ENCODE results near the gene PPARD. TPM values are rescaled to one million over a fixed set of nuclear protein-coding genes. Genes with fewer than 3 reads are reported as not detected.

Gene PPARD
- total RNA-seq, 4 donors from 2014 or later, result 1.5 to 26.6 (median 7.8) TPM

DNA sequence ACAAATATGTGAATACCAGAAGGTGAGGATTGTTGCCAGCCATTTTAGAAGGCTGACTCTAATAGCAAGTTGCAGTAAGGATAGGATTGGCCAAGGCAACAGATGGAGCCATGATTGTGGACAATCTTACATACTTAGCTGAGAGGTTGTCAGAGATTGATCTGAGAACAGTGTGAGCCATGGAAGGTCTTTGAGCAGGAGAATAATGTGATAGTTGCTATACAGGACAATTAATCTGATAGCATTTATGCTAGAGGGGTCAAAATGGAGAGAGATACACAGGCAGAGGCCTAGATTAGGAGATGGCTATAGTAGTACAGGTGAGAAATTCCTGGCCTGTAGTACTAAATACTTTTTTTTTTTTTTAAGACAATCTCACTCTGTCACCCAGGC, 23.8 kb downstream of the PPARD start:
- TF ChIP-seq, protein P1, sequence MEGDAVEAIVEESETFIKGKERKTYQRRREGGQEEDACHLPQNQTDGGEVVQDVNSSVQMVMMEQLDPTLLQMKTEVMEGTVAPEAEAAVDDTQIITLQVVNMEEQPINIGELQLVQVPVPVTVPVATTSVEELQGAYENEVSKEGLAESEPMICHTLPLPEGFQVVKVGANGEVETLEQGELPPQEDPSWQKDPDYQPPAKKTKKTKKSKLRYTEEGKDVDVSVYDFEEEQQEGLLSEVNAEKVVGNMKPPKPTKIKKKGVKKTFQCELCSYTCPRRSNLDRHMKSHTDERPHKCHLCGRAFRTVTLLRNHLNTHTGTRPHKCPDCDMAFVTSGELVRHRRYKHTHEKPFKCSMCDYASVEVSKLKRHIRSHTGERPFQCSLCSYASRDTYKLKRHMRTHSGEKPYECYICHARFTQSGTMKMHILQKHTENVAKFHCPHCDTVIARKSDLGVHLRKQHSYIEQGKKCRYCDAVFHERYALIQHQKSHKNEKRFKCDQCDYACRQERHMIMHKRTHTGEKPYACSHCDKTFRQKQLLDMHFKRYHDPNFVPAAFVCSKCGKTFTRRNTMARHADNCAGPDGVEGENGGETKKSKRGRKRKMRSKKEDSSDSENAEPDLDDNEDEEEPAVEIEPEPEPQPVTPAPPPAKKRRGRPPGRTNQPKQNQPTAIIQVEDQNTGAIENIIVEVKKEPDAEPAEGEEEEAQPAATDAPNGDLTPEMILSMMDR (IDR thresholded peaks at IDR 0.05), result no peak
- no peak for TF ChIP-seq POLR2A (IDR thresholded peaks at IDR 0.05)
- DNase-seq, result no peak
- Histone ChIP-seq H3K27me3 (no peaks in the 10 kb centered on the region), H3K9me3 (no peaks in the 10 kb centered on the region), H3K4me1 (no peaks in the 10 kb centered on the region), H3K36me3 (no peaks in the 10 kb centered on the region), H3K27ac (no peak overlapping the region), H3K4me3 (no peak overlapping the region)
- intact Hi-C loops (cut with DNase I; ENCODE audit: low total_unique reads), result no loop called here

DNA sequence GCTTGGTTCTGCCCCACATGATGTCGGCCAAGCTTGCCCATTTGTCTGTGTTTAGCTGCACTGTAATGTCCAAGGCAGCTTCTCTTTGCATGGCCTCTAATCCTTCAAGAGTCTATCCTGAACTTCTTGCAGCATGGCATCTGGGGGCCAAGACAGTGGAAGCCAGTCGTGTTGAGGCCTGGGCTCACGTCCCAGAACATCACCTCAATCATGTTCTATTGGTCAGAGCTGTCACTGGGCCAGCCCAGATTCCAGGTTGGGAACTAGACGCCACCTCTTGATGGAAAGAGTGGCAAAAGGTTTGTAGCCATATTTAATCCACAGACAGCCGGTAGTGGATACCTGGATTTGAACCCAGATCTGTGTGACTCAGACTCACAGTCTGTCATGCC, 25.3 kb downstream of the PPARD start:
- Histone ChIP-seq H3K9me3 (no peaks in the 10 kb centered on the region), H3K27ac (no peak overlapping the region), H3K4me1 (no peaks in the 10 kb centered on the region), H3K36me3 (no peaks in the 10 kb centered on the region), H3K27me3 (no peaks in the 10 kb centered on the region), H3K4me3 (no peak overlapping the region)
- intact Hi-C loops (cut with DNase I; ENCODE audit: low total_unique reads), result no loop called here
- DNase-seq, result no peak
- TF ChIP-seq, protein P1 (IDR thresholded peaks at IDR 0.05), result no peak
- no peak for TF ChIP-seq POLR2A (IDR thresholded peaks at IDR 0.05)

DNA sequence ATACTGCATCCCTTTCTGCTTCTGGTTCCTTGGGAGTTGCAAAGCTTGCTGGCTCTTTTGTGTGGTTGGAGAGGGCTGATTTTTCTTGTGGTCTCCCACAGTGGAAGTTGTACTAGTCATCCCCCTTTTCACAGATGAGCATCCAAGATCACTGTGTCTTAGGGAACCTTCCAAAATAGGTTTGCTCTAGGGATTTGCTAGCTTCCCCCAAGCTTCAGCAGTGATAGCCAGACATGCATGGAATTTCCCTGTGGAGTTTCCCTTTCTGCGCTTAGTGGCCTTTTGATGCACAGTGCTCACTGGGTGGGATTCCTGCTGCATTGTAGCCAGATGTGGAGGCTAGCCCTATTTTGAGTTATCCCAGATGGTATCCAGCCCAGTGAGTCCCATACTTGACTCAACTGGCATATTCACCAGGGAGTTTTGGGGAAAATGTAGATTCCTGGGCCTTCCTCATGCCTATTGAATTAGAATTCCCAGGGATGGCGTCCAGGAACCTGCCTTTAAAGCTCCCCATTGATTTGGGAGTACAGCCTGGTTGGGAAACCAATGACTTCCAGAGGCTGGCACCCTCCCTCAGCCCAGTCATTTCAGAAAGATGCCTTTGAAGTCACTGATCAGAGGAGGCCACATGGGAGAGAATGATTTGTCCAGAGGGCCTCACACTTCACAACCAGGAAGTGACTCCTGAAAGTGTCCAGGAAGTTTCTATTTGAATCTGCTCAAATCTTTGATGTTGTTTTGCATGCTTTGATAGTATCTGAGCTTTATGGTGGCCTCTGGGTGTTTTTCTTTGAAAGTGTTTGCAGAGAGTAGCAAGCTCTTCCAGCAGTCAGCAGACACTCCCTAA, 25.9 kb downstream of the PPARD start:
- no peak for DNase-seq
- H3K36me3 ChIP-seq, result no peaks in the 10 kb centered on the region
- no peaks in the 10 kb centered on the region for H3K27me3 ChIP-seq
- H3K4me1 ChIP-seq, result no peaks in the 10 kb centered on the region
- TF ChIP-seq POLR2A (IDR thresholded peaks at IDR 0.05), result no peak
- TF ChIP-seq, protein P1 (IDR thresholded peaks at IDR 0.05), result no peak
- H3K9me3 ChIP-seq, result no peaks in the 10 kb centered on the region
- no peak overlapping the region for H3K27ac ChIP-seq
- intact Hi-C loops (cut with DNase I; ENCODE audit: low total_unique reads), result no loop called here
- no peak overlapping the region for H3K4me3 ChIP-seq

DNA sequence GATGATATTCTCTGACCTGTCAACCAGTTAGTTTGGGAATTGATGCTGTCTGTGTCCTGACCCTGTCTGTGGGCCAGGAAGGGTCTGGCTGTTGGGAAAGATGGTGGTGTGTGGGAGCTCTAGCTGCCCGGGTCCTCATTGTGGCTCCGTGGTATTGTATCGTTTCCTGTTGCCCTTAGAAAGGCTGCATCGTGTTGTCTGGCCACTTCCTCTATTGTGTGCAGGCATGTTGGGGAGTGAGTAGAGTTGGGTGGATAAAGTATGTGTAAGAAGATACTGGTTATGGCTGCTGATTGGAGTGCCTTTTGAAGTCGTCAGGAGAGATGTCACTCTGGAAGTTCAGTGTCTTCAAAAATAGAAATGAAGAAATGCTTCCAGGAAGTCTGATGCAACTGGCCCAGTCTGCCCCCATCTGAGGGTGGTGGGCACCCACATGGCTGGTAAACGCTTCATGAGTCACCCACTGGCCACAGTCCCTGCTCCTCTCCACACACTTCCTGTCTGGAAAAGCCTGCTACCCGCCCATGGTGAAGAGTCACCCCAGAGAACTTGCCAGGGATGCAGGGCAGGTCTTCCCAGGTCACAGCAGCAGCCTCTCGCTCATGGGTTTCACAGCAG, 27.9 kb downstream of the PPARD start:
- intact Hi-C loops (cut with DNase I; ENCODE audit: low total_unique reads), result no loop called here
- Histone ChIP-seq H3K27me3 (no peaks in the 10 kb centered on the region), H3K9me3 (no peaks in the 10 kb centered on the region), H3K27ac (no peak overlapping the region), H3K4me3 (no peak overlapping the region), H3K4me1 (no peaks in the 10 kb centered on the region), H3K36me3 (no peaks in the 10 kb centered on the region)
- DNase-seq, result peak; percentile 49 to 52
- TF ChIP-seq, protein P1 (IDR thresholded peaks at IDR 0.05), result no peak
- no peak for TF ChIP-seq POLR2A (IDR thresholded peaks at IDR 0.05)

DNA sequence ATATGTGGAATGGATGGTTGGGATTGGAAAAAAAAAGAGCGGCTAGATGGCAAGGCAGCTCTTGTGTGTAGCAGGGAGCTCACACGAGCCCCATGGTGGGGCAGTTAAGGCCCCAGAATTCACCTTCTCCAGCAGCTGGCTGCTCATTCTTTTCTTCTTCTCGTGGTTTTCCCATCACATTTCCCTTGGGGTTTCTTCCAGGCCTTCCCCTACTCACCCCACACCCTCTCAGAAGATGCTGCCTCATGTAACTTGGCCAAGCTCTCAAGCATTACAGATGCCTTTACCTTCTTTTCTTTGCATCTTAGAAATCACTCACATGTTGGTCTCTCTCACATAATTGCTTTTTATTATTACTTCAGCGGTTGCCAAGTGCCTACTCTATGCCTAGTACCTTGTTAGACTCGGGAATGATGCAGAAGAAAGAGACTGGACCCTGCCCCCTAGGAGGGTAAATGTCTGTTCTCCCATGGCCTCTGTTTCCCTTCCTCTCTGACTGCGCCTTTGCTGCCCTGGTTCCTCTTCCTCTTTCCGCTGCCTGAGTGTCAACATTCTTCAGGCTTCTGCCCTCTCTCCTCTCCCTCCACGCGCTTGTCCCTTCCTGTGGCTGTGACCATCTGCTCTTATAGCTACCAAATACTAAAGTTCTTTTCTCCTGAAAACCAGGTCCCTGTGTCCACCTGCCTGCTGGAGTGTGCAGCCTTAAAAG, 28.6 kb downstream of the PPARD start:
- no peaks in the 10 kb centered on the region for H3K4me1 ChIP-seq
- TF ChIP-seq, protein P1 (IDR thresholded peaks at IDR 0.05), result no peak
- TF ChIP-seq POLR2A (IDR thresholded peaks at IDR 0.05), result no peak
- H3K27me3 ChIP-seq, result no peaks in the 10 kb centered on the region
- H3K36me3 ChIP-seq, result no peaks in the 10 kb centered on the region
- no peak overlapping the region for H3K4me3 ChIP-seq
- intact Hi-C loops (cut with DNase I; ENCODE audit: low total_unique reads), result no loop called here
- no peak for DNase-seq
- no peaks in the 10 kb centered on the region for H3K9me3 ChIP-seq
- H3K27ac ChIP-seq, result no peak overlapping the region

Data from uterus (tissue), 4 donors.